GM23248 (cell line): Measurements from ENCODE around the gene CTRB2. TPM values are rescaled to one million over a fixed set of nuclear protein-coding genes. Genes with fewer than 3 reads are reported as not detected.
"Not testable (repeated sequence)": the region's sequence is repeated elsewhere in the genome, so short reads cannot be mapped to it uniquely, and the experiment has no call there.

Source experiments
- DNase-seq: peaks from one replicate; pipeline ENCODE4 v3.0.0-alpha.2; 2015
- H2AFZ ChIP-seq: fragments of 200-600 bp; sonication (generic); 2 replicates; pipeline ENCODE4 v1.6.1; 2016; ENCODE audit warnings: antibody characterized with exemption
- H3F3A ChIP-seq: fragments of 200-600 bp; sonication (generic); 2 replicates; pipeline ENCODE4 v1.6.1; 2016; ENCODE audit warnings: mild to moderate bottlenecking, antibody characterized with exemption, mixed run types; ENCODE audit not compliant: insufficient read depth
- H3K27ac ChIP-seq: fragments of 200-600 bp; sonication (generic); 2 replicates; pipeline ENCODE4 v1.5.1; 2016; ENCODE audit warnings: mild to moderate bottlenecking
- H3K27me3 ChIP-seq: fragments of 200-600 bp; sonication (generic); replicated peaks from 2 replicates; pipeline ENCODE4 v1.6.1; 2016; ENCODE audit warnings: mild to moderate bottlenecking; ENCODE audit not compliant: insufficient read depth
- H3K36me3 ChIP-seq: fragments of 200-600 bp; sonication (generic); 2 replicates; pipeline ENCODE4 v1.6.1; 2016; ENCODE audit warnings: low read depth, mild to moderate bottlenecking
- H3K4me1 ChIP-seq: fragments of 200-600 bp; sonication (generic); 2 replicates; pipeline ENCODE4 v1.6.1; 2016; ENCODE audit warnings: mild to moderate bottlenecking; ENCODE audit not compliant: insufficient read depth
- H3K4me2 ChIP-seq: fragments of 200-600 bp; sonication (generic); one replicate; pipeline ENCODE4 v1.6.1; 2016; ENCODE audit warnings: mild to moderate bottlenecking; ENCODE audit not compliant: unreplicated experiment
- H3K4me3 ChIP-seq: fragments of 200-600 bp; sonication (generic); 2 replicates; pipeline ENCODE4 v1.5.1; 2016; ENCODE audit warnings: mild to moderate bottlenecking
- H3K79me2 ChIP-seq: fragments of 200-600 bp; sonication (generic); 2 replicates; pipeline ENCODE4 v1.6.1; 2016; ENCODE audit warnings: mild to moderate bottlenecking; ENCODE audit not compliant: insufficient read depth
- H3K9ac ChIP-seq: fragments of 200-600 bp; sonication (generic); 2 replicates; pipeline ENCODE4 v1.6.1; 2016; ENCODE audit warnings: mild to moderate bottlenecking
- H3K9me2 ChIP-seq: fragments of 200-600 bp; sonication (generic); 2 replicates; pipeline ENCODE4 v1.6.1; 2016; ENCODE audit warnings: mixed run types, mild to moderate bottlenecking, moderate library complexity; ENCODE audit not compliant: insufficient read depth
- H3K9me3 ChIP-seq: fragments of 200-600 bp; sonication (generic); one replicate; pipeline ENCODE4 v1.6.1; 2017; ENCODE audit warnings: low read depth
- H4K20me1 ChIP-seq: fragments of 200-600 bp; sonication (generic); 2 replicates; pipeline ENCODE4 v1.6.0; 2016; ENCODE audit not compliant: insufficient read depth
- EZH2 ChIP-seq: fragments of 200-600 bp; sonication (generic); IDR thresholded peaks from 2 replicates; pipeline ENCODE4 v1.6.1; 2018; ENCODE audit warnings: antibody characterized with exemption, mild to moderate bottlenecking; ENCODE audit not compliant: insufficient read depth, poor library complexity, severe bottlenecking
- EZH2phosphoT487 ChIP-seq: fragments of 200-600 bp; sonication (generic); IDR thresholded peaks from 2 replicates; pipeline ENCODE4 v1.6.1; 2018; ENCODE audit warnings: antibody characterized with exemption, moderate library complexity, mild to moderate bottlenecking, low read depth; ENCODE audit not compliant: insufficient read depth
- WGBS, 2 experiments: methylation state at CpG; one replicate each; pipeline ENCODE4 v1.1.6; 2015 to 2017; ENCODE audit warnings: low lambda C conversion rate in 2 of 2, low coverage in 1 of 2; ENCODE audit errors: missing lambda C conversion rate in 2 of 2; 5-methylcytosine and 5-hydroxymethylcytosine counted together
- in situ Hi-C: fragments of 300-500 bp; cut with MboI; formaldehyde crosslinking; loops from 2 replicates; pipeline ENCODE4 v1.15.0; 2020
- polyA plus RNA-seq: library from polyadenylated mRNA; unstranded; fragments of >200 nt; fragmentation: Nextera tagmentation; extraction: Ambion mirVana; gene quantifications from 2 replicates; pipeline ENCODE4 v1.2.1, GENCODE V29; 2016
- total RNA-seq: library from RNA; depleted of rRNA; stranded (reverse); fragments of >200 nt; shearing (Covaris generic); gene quantifications from 2 replicates; pipeline ENCODE4 v1.2.3, GENCODE V29; 2014

CTRB2 gene
- total and polyA plus RNA-seq, 2 experiments from 2014 or later: not detected

DNA sequence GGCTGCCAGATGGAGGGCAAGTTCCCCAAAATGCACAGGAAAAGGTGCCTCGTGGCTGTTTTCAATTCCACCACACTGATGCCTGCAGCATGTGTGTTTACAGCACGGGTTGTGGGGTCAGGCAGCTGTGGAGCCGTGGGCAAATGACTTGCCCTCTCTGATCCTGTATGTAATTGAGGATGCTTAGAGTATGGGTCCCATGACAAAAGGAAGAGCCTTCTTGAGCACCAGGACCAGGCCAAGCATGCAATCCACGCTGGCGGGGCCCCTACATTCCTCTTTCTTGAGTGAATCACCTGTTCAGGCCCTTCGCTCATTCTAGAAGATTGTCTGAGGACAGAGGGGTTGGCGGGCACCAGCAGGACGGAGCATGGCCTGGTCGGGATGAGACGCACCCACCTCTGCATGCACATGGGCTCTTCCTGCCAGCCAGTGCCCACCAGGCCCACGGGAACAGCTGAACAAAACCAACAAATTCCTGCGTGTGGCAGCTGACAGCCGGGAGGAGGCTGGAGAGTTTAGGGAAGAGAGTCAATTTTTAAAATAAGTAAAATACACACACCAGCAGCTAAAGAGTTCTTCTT lies 1.4 kb upstream of the CTRB2 start:
- Histone ChIP-seq H3K36me3 (no peaks in the 10 kb centered on the region), H2AFZ (no peak overlapping the region), H3K79me2 (no peaks in the 10 kb centered on the region), H3K4me1 (no peaks in the 10 kb centered on the region), H3F3A (no peaks in the 10 kb centered on the region), H3K27ac (no peak overlapping the region), H3K9me2 (no peaks in the 10 kb centered on the region), H3K4me2 (no peak overlapping the region), H3K9me3 (no peaks in the 10 kb centered on the region), H3K4me3 (no peak overlapping the region), H4K20me1 (no peaks in the 10 kb centered on the region), H3K9ac (no peak overlapping the region), H3K27me3 (no peaks in the 10 kb centered on the region)
- TF ChIP-seq EZH2 (no peak), EZH2phosphoT487 (no peak)
- no peak for DNase-seq
- in situ Hi-C loops: loop anchor here (25.0 kb wide), 2 partner anchors 404 to 554 kb away; partner anchors contain the start of gene ADAT1
- WGBS, 2 experiments: 80 to 82% methylated on average over 13 of the region's 13 CpGs

DNA sequence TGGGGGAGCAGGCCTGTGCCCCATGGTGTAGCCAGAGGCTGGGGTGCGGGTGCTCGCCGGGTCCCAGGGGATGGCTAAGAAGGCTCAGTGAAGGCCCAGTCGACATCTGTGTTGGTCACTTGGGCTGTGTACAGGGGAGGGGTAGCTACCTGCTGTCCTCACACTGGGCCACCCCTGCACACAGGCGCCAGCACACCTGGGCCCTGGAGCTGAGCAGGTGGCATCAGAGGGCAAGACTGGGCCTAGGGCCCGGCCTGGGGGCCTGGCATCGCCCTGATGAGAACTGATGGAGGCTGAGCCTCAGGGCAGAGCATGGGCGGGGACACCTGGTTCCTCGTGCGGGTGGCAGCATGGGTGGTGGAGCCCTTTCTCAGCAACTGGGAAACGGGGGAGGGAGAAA lies 870 bp upstream of the CTRB2 start:
- no peaks in the 10 kb centered on the region for H3K9me2 ChIP-seq
- in situ Hi-C loops: loop anchor here (25.0 kb wide), 2 partner anchors 404 to 554 kb away; partner anchors contain the start of gene ADAT1
- no peaks in the 10 kb centered on the region for H3K79me2 ChIP-seq
- no peak overlapping the region for H3K27ac ChIP-seq
- H3K27me3 ChIP-seq: no peaks in the 10 kb centered on the region
- H3K4me1 ChIP-seq: no peaks in the 10 kb centered on the region
- H3K9ac ChIP-seq: no peak overlapping the region
- no peak overlapping the region for H3K4me3 ChIP-seq
- no peak for DNase-seq
- no peaks in the 10 kb centered on the region for H4K20me1 ChIP-seq
- H3F3A ChIP-seq: no peaks in the 10 kb centered on the region
- H3K9me3 ChIP-seq: no peaks in the 10 kb centered on the region
- 83 to 88% methylated on average over 10 to 11 of the region's 11 CpGs for WGBS, 2 experiments
- H2AFZ ChIP-seq: no peak overlapping the region
- H3K4me2 ChIP-seq: no peak overlapping the region
- no peak for TF ChIP-seq EZH2
- no peak for TF ChIP-seq EZH2phosphoT487
- no peaks in the 10 kb centered on the region for H3K36me3 ChIP-seq

DNA sequence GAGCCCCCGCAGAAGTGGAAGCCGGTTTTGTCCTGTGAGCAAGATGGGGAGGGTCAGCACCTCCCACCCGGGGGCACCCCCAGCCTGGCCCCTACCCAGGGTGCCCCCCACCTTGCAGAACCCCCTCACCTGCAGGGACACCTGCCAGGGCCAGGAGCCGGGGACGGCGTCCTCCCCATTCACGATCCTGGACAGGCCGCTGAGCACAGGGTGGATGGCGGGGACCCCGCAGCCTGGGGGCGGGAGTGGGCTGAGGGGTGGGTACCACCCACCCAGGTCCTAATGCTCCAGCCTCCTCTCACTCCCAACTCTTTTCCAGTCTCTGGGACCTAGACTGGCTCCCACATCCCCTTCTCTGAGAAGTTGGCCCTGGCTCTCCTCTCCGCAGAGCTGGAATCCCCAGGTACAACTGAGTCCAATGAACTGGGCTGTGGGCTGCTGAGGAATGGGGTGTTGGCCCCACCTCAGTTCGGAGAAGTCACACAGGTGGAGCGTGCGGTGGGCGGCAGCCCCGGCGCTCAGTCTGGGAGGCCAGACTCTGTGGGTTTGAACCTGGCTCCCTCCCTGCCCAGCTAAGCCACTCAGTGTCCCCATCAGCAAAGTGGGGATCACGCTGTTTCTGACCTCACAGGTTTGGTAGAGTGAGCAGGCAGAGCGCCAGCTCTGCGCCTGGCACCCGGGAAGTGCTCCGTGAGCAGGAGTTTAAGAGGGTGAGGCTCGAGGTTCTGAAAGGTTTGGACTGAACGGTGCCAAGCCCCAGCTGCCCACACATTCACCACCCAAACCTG lies 806 bp downstream of the CTRB2 start:
- H3K36me3 ChIP-seq, H4K20me1 ChIP-seq, H3K9me3 ChIP-seq, H3K9ac ChIP-seq, H3K4me3 ChIP-seq, H3K4me2 ChIP-seq, H3F3A ChIP-seq, H3K9me2 ChIP-seq, H3K27me3 ChIP-seq, H3K27ac ChIP-seq, H2AFZ ChIP-seq, H3K4me1 ChIP-seq, H3K79me2 ChIP-seq, DNase-seq: not testable (repeated sequence)
- in situ Hi-C loops: loop anchor here (25.0 kb wide), 2 partner anchors 406 to 556 kb away; partner anchors contain the start of gene ADAT1
- WGBS, 2 experiments: 80 to 81% methylated on average over 19 to 20 of the region's 25 CpGs

DNA sequence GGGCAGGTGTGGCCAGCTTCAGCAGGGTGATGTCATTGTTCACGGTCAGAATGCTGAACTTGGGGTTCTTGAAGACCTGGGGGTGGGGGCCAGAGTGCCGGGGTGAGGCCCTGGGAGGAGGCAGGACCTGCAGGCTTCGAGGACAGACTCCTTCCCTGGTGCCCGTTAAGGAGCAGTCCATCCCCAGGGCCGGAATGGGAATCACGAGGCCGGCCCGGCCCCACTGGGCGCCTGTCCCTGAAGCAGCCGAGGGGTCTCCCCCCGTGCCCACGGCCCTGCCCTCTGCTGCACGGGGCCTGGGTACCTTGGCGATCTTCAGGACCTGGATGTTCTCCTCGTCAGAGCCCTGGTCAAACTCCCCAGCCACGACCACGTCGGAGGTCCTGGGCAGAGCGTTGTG lies 1.5 kb downstream of the CTRB2 start:
- H3K4me1 ChIP-seq, H3K9ac ChIP-seq, DNase-seq, H3K4me3 ChIP-seq, H3F3A ChIP-seq, H4K20me1 ChIP-seq, H3K9me3 ChIP-seq, H3K4me2 ChIP-seq, H3K79me2 ChIP-seq, H3K36me3 ChIP-seq, H2AFZ ChIP-seq, H3K27me3 ChIP-seq, H3K27ac ChIP-seq, H3K9me2 ChIP-seq: not testable (repeated sequence)
- in situ Hi-C loops: loop anchor here (25.0 kb wide), 2 partner anchors 407 to 557 kb away; partner anchors contain the start of gene ADAT1
- 79% methylated on average over 8 of the region's 19 CpGs; no CpG with 5 or more reads in 1 of the 2 experiments for WGBS, 2 experiments

DNA sequence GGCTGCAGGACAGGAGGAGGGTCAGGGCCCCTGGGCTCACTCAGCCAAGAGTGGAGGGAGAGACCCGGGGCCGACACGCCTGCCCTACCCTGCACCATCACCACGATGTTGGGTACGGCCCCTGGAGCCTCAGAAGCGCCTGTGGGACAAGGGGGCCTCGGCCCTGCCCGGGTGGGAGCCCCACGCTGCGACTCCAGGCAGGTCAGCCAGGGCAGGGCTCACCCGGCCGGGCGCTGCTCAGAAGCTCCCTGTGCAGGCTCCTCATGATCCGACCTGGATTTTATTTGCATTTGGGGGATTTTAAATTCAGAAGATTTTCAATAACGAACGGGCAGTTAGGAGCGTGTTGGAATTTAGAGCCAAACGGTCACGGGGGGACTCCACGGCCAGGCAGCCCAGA lies 2.1 kb downstream of the CTRB2 start:
- not testable (repeated sequence) for H3K36me3 ChIP-seq, H3K79me2 ChIP-seq, DNase-seq, H3K27ac ChIP-seq, H3K27me3 ChIP-seq, H3K9me2 ChIP-seq, H3K9ac ChIP-seq, H3K4me1 ChIP-seq, H3K9me3 ChIP-seq, H2AFZ ChIP-seq, H4K20me1 ChIP-seq, H3K4me2 ChIP-seq, H3K4me3 ChIP-seq, H3F3A ChIP-seq
- in situ Hi-C loops: loop anchor here (25.0 kb wide), 2 partner anchors 407 to 557 kb away; partner anchors contain the start of gene ADAT1
- no CpG with 5 or more reads among the region's 20 CpGs for WGBS, 2 experiments
